B cell (primary cell): ENCODE measurements around the gene HARBI1.

Experiments
- CTCF ChIP-seq: fragments of 200-600 bp; IDR thresholded peaks from one replicate; pipeline ENCODE4 v1.8.0; 2022; ENCODE audit warnings: antibody characterized with exemption, mild to moderate bottlenecking
- EZH2 ChIP-seq: IDR thresholded peaks from 2 replicates; pipeline ENCODE4 v1.6.1; 2012; ENCODE audit warnings: borderline replicate concordance, low read depth, mild to moderate bottlenecking, moderate library complexity, low read length; ENCODE audit not compliant: insufficient read depth, poor library complexity, severe bottlenecking

- TF ChIP-seq CTCF: no peak
- TF ChIP-seq EZH2: no peak
Observed at GRCh38 chr11:46593550-46594373, 23.3 kb downstream of the HARBI1 start, which contains the start of gene AMBRA1.
